ENCODE measurements around the gene MET.

The MET gene

GRCh38 chr7:116783666-116784318, 111.8 kb downstream of the MET start:
- no peak for DNase-seq (ENCODE audit: low read depth)

DNA sequence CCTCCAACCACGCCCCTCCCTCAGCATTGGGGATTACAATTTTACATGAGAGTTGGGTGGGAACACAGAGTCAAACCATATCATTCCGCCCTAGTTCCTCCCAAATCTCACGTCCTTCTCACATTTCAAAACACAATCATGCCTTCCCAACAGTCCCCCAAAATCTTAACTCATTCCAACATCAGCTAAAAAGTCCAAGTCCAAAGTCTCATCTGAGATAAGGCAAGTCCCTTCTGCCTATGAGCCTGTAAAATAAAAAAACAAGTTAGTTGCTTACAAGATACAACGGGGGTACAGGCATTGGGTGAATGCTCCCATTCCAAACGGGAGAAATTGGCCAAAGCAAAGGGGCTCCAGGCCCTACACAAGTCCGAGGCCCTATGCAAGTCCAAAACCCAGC, 112.7 kb downstream of the MET start:
- DNase-seq (ENCODE audit: low read depth), result no peak

GRCh38 chr7:116785843-116786242, 113.8 kb downstream of the MET start:
- DNase-seq (ENCODE audit: low read depth), result no peak

DNA sequence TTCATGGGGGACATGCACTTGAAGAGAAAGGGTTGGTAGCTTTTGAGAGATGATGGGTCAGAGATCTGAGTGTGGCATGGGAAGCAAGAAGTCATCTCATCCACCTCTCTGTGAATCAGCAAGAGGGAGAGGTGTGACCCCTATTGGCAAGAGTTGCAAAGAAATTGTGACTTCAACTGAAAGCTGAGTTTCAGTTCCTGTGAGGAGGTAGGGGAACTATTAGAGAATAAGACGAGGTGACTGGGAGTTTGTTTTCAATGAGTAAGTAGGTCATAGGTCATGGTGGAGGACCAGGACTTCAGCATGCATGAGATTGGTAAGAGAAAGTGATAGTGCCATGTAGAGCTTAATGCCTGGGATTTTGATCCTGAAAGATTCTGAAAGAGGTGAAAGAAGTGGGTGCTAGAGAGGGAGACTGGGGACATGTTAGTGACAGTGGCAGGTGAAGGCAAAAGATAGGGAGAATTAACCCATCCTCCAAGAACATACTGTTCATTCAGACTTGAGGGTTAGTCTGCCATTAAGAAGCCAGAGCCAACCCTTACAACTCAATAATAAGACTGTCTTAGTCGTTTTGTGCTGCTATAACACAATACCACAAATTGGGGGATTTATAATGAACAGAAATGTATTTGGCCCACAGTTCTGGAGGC, 114.9 kb downstream of the MET start:
- DNase-seq (ENCODE audit: low read depth), result no peak

DNA sequence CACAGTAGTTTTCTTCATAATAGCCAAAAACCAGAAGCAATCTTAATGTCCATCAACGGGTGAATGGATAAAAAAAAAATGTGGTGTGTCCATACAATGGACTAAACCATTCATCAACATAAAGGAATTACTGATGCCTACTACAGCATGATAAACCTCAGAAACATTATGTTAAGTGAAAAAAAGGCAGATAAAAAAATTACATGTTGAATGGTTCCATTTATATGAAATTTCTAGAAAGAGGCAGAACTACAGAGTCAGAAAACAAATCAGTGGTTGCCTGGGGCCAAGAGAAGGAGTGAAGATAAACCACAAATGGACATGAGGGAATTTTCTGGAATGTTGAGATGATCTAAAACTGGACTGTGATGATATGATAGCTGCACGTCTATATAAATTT, 115.9 kb downstream of the MET start:
- DNase-seq (ENCODE audit: low read depth), result no peak

DNA sequence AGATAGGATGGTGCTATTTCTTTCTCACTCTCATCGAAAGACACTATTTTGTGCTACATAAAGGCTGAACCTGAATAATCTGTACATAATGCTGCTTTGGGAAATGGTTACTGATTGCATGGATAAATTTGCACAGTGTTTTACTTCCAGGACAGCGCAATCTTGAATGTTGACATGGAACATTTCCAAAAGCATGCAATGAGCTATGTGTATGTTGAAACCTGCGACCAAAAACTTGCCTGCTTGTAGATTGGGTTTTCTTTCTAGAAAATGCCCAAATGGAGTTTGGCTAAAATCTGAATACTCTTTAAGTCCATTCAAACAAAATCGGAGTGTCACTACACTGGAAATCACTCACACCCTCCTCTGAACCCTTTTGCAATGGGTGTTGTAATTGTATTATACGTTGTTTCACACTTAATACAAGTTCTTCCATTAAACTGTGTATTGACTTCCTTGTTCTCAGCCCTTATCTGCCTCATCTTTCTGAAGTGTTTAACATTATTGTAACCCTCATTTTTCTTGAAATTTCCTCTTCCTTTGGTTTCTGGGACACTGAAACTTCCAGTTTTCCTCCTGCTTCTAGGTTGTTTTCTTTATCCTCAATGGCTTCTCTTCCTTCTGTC, 116.7 kb downstream of the MET start:
- no peak for DNase-seq (ENCODE audit: low read depth)

DNA sequence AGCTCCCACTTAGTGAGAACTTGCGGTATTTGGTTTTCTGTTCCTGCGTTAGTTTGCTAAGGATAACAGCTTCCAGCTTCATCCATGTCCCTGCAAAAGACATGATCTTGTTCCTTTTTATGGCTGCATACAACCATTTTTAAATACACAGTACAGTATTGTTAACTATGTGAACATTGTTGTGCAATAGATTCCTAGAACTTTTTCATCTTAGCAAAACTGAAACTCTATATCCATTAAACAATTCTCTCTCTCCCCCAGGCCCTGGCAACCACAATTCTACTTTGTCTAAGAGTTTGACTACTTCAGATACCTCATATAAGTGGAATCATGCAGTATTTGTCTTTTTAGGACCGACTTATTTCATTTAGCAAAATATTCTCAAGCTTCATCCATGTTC, 118.0 kb downstream of the MET start:
- no peak for DNase-seq (ENCODE audit: low read depth)

- DNase-seq (ENCODE audit: low read depth), result no peak
Measured at GRCh38 chr7:116792813-116793212, 120.8 kb downstream of the MET start.

DNA sequence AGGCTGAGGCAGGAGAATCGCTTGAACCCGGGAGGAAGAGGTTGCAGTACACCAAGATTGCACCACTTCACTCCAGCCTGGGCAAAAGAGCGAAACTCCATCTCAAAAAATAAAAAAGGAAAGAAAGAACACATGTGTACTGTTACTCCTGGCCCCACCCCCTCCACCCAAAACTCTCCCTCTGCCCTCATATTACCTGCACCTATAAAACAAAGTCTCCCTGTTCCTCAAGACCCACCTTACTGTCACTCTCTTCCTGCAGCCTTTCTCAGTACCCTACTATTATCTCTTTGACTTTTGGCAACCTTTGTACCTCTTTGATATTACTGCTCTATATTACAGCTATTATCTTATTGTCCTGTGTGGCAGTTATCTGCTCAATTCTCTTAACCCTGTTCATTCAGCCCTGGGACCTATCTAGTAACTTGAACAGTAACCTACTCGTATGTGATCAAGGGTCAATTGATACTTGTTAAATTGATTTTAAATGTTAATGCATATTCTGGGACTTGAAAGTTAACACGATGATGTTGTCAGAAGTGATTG, 121.9 kb downstream of the MET start:
- no peak for DNase-seq (ENCODE audit: low read depth)

- no peak for DNase-seq (ENCODE audit: low read depth)
Measured at GRCh38 chr7:116796471-116796870, 124.5 kb downstream of the MET start.

DNA sequence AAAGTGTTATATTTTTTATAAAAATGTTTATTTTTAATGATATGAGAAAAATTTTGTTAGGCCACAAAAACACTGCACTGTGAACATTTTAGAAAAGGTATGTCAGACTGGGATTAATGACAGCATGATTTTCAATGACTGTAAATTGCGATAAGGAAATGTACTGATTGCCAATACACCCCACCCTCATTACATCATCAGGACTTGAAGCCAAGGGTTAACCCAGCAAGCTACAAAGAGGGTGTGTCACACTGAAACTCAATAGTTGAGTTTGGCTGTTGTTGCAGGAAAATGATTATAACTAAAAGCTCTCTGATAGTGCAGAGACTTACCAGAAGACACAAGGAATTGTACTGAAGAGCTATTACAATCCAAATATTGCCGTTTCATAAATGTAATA, 125.6 kb downstream of the MET start:
- DNase-seq (ENCODE audit: low read depth), result no peak

DNA sequence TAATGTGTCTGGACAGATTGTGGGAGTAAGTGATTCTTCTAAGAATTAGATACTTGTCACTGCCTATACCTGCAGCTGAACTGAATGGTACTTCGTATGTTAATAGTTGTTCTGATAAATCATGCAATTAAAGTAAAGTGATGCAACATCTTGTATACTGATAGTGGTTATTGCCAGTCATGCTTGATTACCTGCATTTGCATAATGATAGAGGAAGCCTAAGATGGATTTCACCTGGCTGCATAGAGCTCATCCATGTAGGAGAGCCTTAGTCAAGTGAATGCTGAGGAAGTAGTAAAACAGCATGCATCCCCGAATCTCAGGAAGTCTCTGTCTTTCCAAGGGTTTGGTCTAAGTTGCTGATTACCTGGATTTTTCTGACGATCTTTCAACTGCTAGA, 126.2 kb downstream of the MET start:
- no peak for DNase-seq (ENCODE audit: low read depth)

DNA sequence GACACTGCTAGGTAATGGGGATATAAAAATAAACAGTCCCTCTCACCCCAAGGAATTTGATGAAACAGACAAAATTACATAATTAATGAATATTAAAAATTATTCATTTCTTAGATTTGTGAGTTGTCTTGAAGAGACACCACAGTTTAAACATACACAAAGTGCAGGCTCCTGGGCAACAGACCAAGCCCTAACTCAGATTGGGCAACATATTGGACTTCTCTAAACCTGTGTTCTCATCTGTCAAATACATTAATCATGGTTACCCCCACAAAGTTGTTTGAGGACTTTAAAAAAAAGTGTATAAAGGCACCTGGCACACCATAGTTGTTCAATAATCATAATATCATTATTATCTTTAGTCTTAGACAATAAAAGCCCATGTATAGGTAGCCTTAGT, 127.9 kb downstream of the MET start:
- DNase-seq (ENCODE audit: low read depth), result no peak

DNA sequence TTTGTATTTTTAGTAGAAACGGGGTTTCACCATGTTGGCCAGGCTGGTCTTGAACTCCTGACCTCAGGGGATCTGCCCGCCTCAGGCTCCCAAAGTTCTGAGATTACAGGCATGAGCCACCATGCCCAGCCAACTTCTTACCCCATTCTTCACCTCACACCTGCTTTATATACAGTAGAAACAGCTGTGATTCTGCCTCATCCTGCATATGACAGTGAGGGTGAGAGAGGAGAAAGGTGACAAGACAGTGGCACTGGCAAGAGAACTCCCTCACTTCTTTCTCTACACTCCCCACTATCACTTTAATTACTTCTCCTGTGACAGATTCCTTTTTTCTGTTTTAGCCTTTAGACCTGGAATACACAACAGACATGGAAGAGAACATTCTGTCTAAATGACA, 128.6 kb downstream of the MET start:
- DNase-seq (ENCODE audit: low read depth), result no peak

- no peak for DNase-seq (ENCODE audit: low read depth)
Measured at GRCh38 chr7:116801092-116801710, 129.2 kb downstream of the MET start.

DNA sequence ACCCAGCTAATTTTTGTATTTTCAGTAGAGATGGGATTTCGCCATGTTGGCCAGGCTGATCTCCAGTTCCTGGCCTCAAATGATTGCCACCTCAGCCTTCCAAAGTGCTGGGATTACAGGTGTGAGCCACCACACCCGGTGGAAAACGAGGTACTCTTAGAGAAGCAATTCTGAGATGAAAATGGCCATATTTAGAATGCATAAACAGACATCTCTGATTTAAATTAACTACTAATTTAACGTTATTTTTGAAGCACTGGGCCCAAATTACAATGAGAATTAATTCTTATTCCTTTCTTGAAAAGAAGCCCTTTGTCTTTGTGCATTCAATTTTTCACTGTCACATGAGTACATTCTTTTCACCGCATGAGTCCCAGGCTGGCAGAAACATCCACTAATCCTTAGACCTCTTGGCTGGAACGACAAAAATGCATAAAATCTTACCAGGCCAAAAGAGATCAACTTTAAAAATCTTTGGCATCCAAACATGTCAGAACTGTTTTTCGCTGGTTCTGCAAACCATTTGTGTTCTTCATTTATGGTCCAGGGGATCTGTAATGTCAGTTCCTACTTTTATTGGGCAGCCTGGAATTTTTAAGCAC, 130.2 kb downstream of the MET start:
- no peak for DNase-seq (ENCODE audit: low read depth)

DNA sequence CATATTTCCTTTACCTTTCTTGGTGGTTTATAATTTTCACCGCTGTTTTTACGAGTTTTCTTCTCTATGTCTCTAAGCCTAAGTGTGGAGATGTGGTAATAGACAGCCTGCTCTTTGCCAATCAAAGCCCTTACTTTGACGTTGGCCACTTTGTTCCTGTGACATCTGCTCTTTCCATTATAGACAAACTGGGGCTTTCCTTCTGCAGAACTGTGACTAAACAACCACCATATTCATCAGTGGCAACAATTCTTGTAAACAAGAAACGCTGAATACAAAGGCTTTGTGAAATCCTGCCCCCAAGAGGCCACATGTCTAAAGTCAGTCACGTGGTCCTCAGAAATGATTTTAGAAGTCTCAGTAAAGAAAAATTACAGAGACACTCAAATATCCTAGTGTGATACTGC, 130.8 kb downstream of the MET start:
- DNase-seq (ENCODE audit: low read depth), result no peak

DNA sequence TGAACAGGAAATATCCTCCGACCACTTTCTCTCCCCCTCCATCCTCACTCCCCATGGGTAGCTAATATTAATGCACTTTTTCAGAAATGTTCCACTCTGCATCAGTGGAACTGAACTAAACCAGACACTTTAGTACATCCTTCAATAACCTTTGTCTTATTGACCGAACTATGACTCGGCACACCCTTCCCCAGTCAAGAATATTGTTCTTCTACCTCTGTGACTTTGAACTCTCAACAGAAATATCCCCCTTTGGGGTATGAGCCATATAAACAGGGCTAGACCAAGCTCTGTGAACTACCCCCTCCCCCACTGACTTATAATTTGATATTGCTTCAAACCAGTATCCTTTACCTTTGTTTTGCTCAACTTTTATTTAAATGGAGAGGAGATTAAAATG, 132.5 kb downstream of the MET start:
- no peak for DNase-seq (ENCODE audit: low read depth)

DNA sequence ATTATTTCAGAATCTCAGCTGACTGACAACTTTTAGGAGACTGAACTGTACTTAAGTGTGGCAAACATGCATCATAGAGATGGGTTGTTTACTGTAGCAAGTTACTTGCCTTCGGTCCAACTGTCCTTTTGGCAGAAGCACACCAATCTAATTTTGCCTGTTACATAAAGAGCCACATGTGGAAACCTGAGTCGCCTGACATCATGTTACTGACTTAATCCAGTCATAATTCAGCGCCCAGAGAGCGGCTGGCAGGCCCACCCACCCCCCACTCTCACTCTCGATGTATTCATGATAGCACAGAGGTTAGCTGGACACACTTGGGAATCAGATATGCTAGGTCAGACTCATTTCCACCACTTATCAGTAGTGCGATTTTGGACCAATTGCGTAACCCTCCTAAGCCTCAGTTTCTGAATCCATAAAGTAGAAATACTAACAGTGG, 133.1 kb downstream of the MET start:
- DNase-seq (ENCODE audit: low read depth), result no peak

DNA sequence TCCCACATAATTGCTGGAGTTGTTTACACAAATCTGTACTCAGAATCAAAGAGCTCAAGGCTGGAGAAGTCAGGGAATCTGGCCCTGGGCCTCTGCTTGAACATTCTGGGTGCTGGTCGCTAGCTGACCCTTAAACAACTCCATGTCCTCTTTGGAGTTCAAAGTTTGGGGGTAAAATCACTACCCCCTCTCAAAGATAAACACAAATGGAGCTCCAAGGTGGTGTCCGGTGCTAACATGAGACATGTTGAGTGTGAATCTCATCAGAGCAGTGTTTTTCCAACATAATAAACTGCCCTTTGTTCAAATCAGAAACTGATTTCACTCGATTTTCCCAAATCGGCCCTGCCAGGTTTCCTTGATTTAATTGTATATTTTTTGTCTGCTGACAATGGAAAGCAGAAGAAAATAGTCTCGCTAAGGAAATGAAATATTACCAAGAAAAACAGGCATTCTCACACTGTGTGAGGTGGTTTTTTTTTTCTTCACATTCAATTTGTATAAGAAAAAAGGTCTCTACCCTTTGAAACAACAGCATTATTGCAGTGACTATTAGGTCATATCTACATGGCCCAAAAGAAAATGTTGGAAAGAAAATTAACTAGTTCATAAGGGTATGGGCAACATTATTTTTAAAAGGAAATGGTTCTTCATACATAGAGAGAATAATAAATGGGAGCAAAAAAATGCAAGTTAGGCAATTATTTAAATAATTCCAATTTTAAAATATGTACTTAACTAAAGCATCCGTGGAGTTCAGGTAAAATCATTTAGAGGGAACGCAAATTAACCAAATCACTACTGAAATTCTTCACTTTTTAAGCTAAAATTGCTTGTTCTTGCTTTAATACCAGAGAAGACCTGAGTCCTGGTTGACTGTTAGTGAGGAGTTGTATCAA, 134.3 kb downstream of the MET start:
- DNase-seq (ENCODE audit: low read depth), result no peak

DNA sequence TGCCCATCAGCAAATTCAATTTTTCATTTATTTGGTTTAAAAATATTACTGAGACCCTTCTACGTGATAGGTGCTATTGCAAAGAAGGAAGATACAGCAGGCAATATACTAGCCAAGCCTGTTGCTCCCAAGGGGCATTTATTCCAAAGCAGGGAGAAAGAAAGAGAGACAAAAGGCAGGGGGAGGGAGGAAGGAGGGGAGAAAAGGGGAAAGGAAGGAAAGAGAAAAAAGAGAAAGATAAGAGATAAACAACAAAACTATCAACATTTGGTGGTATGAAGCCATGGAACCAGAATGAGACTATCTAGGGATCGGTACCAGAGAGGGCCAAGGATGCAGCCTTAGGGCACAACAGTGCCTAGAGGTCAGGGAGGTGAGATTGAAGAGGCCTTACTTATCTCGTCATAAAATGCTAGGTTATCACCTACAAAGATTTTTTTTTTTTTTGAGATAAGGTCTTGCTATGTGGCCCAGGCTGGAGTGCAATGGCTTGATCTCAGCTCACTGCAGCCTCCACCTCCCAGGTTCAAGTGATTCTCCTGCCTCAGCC, 135.1 kb downstream of the MET start:
- no peak for DNase-seq (ENCODE audit: low read depth)

Data from stimulated activated CD4-positive, alpha-beta T cell treated with anti-CD3 and anti-CD28 coated beads, Interleukin-2, amount 100 ng/mL, for 4 hours (primary cell).